GM21576 (cell line): ENCODE measurements around the gene RASGRP2.

ENCODE experiments used
- ATAC-seq: cut with Tn5 transposase; IDR thresholded peaks from one replicate; pipeline ENCODE4 v1.9.1; 2021; ENCODE audit warnings: mild to moderate bottlenecking, moderate library complexity; ENCODE audit not compliant: unreplicated experiment

Gene RASGRP2

DNA sequence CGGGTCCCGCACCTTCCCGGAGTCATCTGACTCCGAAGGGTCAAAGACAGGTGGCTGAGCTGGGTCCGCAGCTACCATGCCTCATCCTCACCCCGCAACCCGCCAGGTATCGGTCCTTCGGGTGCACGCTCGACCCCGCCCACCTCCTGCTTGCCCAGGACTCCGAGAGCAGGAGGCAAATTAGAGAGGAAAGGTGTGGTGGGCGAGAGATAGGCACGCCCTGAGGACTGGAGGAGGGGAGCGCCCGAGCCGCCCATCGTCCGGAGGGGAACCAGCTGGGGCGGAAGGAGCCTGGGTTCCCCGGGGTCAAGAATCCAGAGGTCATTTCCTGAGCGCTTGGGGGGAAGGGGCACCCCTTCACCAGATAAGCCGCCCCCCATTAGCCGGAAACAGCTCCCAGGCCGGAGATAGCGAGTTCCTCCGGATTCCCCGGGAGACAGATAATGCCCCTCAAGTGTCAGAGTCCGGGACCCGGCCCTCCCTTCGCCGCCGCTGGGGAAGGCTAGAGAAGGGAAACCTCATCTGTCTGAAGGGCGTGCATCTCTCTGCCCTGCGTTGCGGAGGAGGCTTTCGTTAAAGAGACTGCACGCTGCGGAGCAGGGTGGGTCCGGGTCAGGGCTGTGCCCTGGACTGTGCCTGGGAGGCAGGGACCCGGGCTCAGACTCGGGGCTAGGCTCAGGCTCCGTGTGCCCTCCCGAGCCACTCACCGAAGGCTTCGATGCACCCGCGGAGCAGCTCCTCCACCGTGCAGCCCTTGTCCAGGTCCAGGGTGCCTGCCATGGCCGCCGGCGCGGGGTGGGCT, 1.7 kb downstream of the RASGRP2 start:
- ATAC-seq = no peak

DNA sequence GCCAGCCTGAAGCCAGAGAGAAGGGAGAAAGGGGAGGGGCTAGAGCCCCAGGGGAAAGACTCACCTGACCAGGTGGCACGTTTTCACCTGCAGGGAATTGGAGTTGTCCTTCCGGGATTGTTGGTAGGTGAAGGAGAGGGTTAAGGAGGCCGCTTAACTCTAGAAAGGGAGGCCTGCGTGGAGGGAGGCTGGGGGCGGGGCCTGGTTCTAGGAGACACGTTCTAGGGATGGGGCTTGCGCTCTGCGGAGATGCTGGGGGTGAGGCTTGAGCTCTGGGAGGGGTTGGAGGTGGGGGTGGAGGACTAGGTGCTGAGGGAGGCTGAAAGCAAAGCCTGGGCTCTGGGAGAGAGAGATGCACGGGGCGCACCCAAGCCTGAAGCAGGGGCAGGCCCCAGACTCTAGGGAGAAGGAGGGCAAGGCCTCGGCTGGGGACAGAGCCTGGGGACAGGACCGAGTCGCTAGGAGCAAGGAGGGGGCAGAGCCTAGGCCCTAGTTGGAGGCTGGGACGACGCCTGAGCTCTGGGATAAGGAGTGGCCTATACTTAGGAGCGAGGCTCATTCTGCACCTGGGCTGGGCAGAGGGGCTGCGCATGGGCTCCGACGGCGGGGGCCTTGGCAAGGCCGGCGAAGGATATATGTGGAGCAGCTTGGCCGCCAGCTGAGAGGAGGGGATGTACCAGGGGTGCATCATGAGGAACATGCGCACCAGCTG, 2.4 kb downstream of the RASGRP2 start:
- no peak for ATAC-seq

GRCh38 chr11:64739871-64740270, 4.1 kb downstream of the RASGRP2 start:
- ATAC-seq = no peak

DNA sequence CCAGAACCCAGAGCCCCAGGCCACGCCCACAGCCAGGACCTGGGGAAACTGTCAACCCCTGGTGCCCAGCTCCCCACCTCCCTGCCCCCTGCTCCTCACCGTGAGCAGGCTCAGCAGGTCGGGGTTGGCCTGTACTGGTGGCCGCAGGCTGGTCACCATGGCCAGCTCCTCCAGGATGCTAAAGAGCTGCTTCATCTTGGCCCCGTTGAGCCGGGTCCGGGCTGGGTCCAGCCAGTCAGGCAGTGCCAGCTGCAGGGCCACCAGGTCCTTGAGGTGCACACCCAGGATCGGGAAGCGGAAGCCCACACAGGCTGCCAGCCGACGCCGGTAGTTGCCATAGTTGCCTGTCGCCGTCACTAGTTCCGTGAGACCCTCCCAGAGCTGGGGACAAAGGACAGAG, 7.3 kb downstream of the RASGRP2 start:
- no peak for ATAC-seq

DNA sequence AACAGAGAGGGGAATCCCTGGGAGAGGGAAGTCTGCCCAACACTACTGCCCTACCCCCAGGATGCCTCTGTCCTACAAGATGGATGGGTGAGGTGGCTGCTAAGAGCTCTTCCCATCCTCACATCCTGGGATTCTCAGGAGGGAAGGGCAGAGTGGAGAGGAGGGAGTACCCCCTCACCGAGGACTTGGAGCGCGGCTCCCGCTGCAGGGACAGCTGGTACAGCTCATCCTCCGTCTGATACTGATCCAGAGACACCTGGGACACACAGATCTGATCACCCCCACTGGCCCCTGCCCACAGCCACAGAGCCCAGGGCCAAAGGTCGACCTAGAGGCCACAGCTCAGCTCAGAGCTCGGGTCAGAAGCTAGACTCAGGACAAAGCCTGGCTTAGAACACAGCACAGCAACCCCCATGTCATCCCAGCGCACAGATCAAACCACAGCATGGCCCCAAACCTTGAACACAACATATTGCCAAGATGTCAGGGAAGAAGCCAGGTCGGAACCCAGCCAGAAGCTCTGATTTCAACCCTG, 8.2 kb downstream of the RASGRP2 start:
- ATAC-seq = no peak

DNA sequence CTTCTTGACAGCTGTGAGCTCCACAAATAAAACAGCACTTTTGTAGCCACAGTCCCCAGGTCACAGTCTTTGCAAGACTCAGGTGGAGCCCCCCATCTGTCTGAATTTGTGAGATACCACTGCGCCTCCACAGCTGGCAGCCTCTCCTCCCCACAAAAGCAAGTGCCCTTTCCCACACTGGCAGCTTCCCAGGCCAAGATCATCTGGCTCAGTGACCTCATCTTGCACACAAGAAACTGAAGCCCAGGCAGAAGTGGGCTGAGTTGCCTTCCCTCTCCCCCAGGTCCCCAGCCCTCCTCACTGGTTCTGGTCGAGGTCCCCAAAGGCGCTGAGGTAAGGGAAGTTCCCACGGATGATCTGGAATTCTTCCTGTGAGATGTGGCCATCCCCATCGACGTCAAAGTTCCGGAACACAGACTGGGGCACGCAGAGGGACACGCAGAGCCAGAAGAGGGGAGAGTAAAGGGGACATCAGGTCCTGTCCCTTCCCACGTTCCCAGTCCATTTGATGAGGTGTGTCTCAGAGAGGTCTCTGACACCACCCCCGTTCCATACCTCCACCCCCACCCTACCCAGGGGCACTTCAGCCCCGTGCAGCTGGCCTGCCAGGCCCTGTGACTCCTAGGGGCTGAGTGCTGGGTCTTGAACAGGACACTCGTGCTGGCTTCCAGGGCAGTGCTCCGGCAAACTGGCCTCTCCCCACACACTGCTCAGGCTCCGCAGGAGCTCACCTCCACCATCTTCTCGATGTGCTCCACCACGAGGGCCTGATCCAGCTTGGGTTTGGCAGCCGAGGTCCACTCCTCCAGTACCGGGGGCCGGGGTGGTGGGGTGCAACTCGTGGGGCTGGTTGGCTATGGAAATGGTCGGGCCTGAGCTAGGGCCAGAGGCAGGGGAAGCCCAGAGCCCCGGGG, 8.9 kb downstream of the RASGRP2 start:
- no peak for ATAC-seq

DNA sequence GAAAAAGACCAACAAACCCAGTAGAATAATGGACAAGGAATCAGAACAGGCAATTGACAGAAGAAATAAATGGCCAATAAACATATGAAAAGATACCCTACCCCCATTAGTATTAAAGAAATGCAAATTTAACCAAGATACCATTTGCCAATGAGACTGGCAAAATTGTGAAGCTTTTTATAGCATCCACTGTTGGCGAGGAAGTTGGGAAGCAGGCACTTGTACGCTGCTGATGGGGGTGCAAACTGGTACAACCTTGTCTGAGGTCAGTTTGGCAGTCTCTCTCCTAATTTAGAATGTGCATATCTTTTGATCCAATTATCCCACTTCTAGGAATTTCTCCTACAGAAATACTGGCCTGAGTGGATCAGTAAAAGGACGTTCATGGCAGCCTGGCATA, 12.3 kb downstream of the RASGRP2 start:
- ATAC-seq = no peak

- ATAC-seq = no peak
Observed at GRCh38 chr11:64729851-64730382, 14.0 kb downstream of the RASGRP2 start.

GRCh38 chr11:64728757-64729365, 15.1 kb downstream of the RASGRP2 start:
- ATAC-seq = no peak

DNA sequence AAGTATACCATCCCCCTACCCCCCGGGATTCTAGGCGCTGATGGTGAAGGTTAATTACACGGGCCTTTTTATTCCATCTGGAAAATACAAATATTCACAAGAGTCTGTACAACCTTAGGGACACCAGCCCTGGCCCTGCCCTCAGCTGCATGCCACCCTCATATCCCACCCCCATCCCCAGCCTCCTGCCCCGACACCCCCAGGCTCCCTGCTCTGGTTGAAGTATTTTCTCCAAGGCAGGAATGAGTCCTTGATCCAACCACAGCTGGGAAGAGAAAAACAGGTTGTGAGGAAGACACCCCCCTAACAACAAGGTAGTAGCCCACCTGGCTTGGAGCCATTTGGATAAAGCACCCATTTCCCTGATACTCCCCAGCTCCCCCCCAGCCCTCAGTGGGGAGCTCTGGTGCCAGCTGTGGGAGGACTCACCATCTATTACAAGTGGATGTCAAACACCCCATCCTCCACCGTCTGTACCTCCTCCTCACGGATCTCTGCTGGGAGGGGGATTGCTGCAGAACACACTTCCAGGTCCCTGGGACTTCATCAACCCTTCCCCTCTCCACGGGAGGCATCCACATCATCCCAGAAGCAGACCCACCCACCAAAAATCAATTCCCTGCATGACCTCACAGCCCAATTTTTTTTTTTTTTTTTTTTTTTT, 16.9 kb downstream of the RASGRP2 start:
- no peak for ATAC-seq

DNA sequence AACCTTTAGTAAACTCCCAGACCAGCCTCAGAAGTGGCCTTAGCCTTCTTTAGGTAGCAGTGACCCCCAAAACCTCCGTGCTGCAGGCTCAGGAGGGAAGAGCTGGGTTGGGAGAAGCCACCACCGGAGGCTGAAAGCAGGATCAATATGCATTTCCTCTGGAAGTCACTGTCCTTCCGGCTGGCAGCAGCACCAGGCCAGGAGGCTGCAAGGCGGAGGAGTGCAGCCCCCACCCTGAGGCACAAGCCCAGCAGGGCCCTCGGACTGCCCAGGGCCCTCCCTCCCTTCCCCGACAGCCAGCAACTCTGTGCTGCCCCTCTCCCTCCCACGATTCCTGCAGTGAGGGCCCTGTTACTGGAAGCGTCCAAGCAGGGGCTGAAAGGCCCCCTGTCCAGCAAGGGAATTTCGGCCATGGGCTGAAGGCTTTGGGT, 17.7 kb downstream of the RASGRP2 start:
- no peak for ATAC-seq

- ATAC-seq = no peak
Observed at GRCh38 chr11:64724863-64725532, 18.9 kb downstream of the RASGRP2 start.

DNA sequence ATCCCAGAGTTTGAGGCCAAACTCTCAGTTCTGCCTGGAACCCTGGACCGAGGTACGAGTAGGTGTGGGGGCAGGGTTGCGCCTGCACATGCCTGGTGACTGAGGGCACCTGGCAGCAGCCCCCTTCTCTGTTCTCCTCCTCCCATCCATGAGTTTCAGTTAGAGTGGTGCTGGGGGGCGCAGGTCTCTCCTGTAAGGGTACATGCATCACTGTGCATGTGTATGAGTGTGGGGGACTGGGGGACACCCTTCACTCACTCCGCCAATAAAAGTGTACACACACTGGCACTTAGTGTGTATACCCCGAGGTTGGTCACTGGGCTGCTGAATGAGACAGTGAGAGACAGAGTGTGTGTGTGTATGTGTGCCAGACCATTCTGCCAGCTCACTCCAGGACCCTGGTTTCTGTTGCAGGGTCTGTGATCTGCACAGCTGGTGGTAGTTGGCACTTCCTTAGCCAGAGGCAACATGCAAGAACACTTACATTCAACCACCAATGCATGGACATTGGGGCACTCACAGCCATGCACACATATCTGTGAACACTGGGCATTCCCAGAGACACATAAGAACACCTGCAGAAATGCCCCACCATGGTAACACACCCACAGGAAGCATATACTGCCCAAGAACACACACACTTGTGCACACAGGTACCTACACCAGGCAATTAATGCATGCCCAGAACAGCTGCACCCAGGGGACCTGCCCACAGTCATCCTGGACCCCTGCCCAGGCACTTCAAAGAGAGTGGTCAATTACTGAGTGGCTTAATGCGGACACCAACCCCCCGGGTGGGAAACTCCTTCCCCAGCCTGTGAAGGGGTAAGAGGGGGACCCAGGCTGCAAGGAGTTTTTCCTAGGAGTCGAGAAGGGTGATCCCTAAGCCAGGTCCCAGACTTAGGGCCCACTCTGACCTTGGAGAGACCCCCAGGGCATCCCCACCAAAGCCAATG, 19.8 kb downstream of the RASGRP2 start:
- ATAC-seq = no peak

GRCh38 chr11:64723117-64723906, 20.6 kb downstream of the RASGRP2 start, which contains the start of gene NRXN2:
TSS of gene NRXN2 (minus strand) at chr11:64723197. CDS start at chr11:64713699, 9,498 bp downstream.
- peak; percentile 64 for ATAC-seq

- no peak for ATAC-seq
Observed at GRCh38 chr11:64722141-64723065, 21.5 kb downstream of the RASGRP2 start.

DNA sequence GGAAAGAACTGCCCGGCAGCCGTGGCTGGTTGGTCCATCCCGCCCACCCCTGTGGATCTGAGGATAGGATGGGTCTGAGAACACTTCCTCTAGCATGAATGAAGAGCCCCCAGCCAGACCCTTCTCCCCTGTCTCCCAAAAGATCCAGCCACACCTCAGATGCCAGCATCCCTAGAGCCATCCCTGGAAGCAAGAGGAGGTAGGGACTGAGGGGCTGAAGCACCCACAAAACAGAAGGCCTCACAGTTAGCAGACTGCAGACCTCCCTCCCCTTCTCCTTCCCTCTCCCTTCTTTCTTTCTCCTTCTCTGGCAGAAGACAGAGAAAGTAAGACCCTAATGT, 22.6 kb downstream of the RASGRP2 start:
- ATAC-seq = no peak
